Left lung (tissue), 10 donors: ENCODE data around the gene MEIS1. TPM values are rescaled to one million over a fixed set of nuclear protein-coding genes. Genes with fewer than 3 reads are reported as not detected.

ENCODE experiments used
- ATAC-seq: fragments of 200-7000 bp; cut with Tn5 transposase; one replicate; pipeline ENCODE4 v1.9.1; 2020; ENCODE audit warnings: moderate library complexity
- DNase-seq, 4 donors: peaks; one replicate each; pipeline ENCODE4 v3.0.0-alpha.2; 2013 to 2020
- H3K27ac ChIP-seq, 2 donors: fragments of 200-600 bp; sonication (generic) in 1 of 2; one replicate each; pipeline versions ENCODE4 v1.5.0 to v1.8.0; 2020 to 2021
- H3K27me3 ChIP-seq, 2 donors: fragments of 200-600 bp; sonication (generic) in 1 of 2; one replicate each; pipeline versions ENCODE4 v1.5.0 to v1.8.0; 2020 to 2021
- H3K36me3 ChIP-seq, 2 donors: fragments of 200-600 bp; sonication (generic) in 1 of 2; one replicate each; pipeline versions ENCODE4 v1.5.0 to v1.8.0; 2020 to 2021
- H3K4me1 ChIP-seq, 2 donors: fragments of 200-600 bp; one replicate each; pipeline ENCODE4 v1.8.0; 2021
- H3K4me3 ChIP-seq, 2 donors: fragments of 200-600 bp; sonication (generic) in 1 of 2; one replicate each; pipeline versions ENCODE4 v1.5.0 to v1.8.0; 2020 to 2021; ENCODE audit warnings: mild to moderate bottlenecking in 1 of 2
- H3K9me3 ChIP-seq, 2 donors: fragments of 200-600 bp; sonication (generic) in 1 of 2; one replicate each; pipeline versions ENCODE4 v1.5.0 to v1.8.0; 2020 to 2021
- intact Hi-C, 2 donors: fragments of 100-400 bp; cut with DNase I; formaldehyde crosslinking; loops; one replicate each; pipeline versions ENCODE4 v1.11.2 to v1.14.2; 2022
- polyA plus RNA-seq, 6 donors: library from polyadenylated mRNA; unstranded; fragments of 120-200 nt; gene quantifications; one replicate each; pipeline ENCODE4 v1.2.1, GENCODE V29; 2013; ENCODE audit not compliant: insufficient read length in 6 of 6
- total RNA-seq, 2 donors: library from RNA; stranded (reverse); fragmentation: NEBNext Ultra II Directional; extraction: Animal tissue kit (Norgen Biotek cat#: 25700); gene quantifications; one replicate each; pipeline ENCODE4 v1.2.1, GENCODE V29; 2021
- TF ChIP-seq, protein P1 (sequence below), 2 donors: fragments of 200-600 bp; sonication (generic) in 1 of 2; IDR thresholded peaks; one replicate each; pipeline versions ENCODE4 v1.5.0 to v1.8.0; 2021; ENCODE audit warnings: antibody characterized with exemption in 2 of 2
- donor health status: DM: no; HTN: yes; CAD: no.
- donor health status: DM: no; HTN: no; CAD: no.

MEIS1 gene
- total and polyA plus RNA-seq, 8 donors, result 54.3 to 193 (median 163) TPM

GRCh38 chr2:66414896-66415295, 20.0 kb upstream of the MEIS1 start:
- ATAC-seq (no peak), DNase-seq (no peak)
- peaks cover 0 to 6% of the 10 kb centered on the region in 2 donors for H3K27me3 ChIP-seq
- no peaks in the 10 kb centered on the region for H3K9me3 ChIP-seq
- H3K36me3 ChIP-seq, result no peaks in the 10 kb centered on the region
- TF ChIP-seq, protein P1, sequence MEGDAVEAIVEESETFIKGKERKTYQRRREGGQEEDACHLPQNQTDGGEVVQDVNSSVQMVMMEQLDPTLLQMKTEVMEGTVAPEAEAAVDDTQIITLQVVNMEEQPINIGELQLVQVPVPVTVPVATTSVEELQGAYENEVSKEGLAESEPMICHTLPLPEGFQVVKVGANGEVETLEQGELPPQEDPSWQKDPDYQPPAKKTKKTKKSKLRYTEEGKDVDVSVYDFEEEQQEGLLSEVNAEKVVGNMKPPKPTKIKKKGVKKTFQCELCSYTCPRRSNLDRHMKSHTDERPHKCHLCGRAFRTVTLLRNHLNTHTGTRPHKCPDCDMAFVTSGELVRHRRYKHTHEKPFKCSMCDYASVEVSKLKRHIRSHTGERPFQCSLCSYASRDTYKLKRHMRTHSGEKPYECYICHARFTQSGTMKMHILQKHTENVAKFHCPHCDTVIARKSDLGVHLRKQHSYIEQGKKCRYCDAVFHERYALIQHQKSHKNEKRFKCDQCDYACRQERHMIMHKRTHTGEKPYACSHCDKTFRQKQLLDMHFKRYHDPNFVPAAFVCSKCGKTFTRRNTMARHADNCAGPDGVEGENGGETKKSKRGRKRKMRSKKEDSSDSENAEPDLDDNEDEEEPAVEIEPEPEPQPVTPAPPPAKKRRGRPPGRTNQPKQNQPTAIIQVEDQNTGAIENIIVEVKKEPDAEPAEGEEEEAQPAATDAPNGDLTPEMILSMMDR (IDR thresholded peaks at IDR 0.05), result no peak
- H3K4me1 ChIP-seq, result no peaks in the 10 kb centered on the region
- no peak overlapping the region for H3K4me3 ChIP-seq
- intact Hi-C loops, result no loop called here
- H3K27ac ChIP-seq, result no peak overlapping the region

- H3K27me3 ChIP-seq, result peaks cover 0 to 19% of the 10 kb centered on the region in 2 donors
- no peak overlapping the region for H3K27ac ChIP-seq
- DNase-seq, result peak in 1 of 4 donors; percentile 42
Measured at GRCh38 chr2:66418381-66418780, 16.5 kb upstream of the MEIS1 start.

DNA sequence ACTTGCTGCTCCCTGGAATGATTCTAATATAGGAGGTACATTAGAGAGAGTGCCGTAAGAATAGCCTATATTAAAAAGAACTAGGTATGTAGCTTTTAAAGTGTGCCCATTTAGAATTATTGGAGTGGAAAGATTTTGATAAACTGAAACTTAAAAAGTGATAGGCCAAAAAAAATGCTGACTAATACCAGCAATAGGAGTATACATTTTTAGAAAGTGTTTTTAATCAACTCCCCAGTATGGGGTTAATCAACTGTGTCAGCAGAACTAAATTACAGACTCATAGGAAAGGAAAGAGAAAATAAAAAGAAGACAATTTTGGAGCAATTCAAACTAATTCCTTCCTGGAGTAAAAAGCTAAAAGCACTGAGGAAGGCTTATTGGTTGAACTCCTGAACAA, 13.3 kb upstream of the MEIS1 start:
- H3K4me1 ChIP-seq, result no peaks in the 10 kb centered on the region
- TF ChIP-seq, protein P1 (IDR thresholded peaks at IDR 0.05), result no peak
- ATAC-seq (no peak), DNase-seq (no peak)
- H3K36me3 ChIP-seq, result no peaks in the 10 kb centered on the region
- H3K27me3 ChIP-seq, result peaks cover 16 to 50% of the 10 kb centered on the region in 2 donors
- no peaks in the 10 kb centered on the region for H3K9me3 ChIP-seq
- intact Hi-C loops, result no loop called here
- no peak overlapping the region for H3K27ac ChIP-seq
- H3K4me3 ChIP-seq, result no peak overlapping the region

More at GRCh38 chr2:66418381-66418780, 16.5 kb upstream of the MEIS1 start:
- no peak for ATAC-seq
- TF ChIP-seq, protein P1 (IDR thresholded peaks at IDR 0.05), result no peak
- H3K9me3 ChIP-seq, result no peaks in the 10 kb centered on the region
- H3K36me3 ChIP-seq, result no peaks in the 10 kb centered on the region
- no peak overlapping the region for H3K4me3 ChIP-seq
- no peaks in the 10 kb centered on the region for H3K4me1 ChIP-seq
- intact Hi-C loops, result no loop called here

DNA sequence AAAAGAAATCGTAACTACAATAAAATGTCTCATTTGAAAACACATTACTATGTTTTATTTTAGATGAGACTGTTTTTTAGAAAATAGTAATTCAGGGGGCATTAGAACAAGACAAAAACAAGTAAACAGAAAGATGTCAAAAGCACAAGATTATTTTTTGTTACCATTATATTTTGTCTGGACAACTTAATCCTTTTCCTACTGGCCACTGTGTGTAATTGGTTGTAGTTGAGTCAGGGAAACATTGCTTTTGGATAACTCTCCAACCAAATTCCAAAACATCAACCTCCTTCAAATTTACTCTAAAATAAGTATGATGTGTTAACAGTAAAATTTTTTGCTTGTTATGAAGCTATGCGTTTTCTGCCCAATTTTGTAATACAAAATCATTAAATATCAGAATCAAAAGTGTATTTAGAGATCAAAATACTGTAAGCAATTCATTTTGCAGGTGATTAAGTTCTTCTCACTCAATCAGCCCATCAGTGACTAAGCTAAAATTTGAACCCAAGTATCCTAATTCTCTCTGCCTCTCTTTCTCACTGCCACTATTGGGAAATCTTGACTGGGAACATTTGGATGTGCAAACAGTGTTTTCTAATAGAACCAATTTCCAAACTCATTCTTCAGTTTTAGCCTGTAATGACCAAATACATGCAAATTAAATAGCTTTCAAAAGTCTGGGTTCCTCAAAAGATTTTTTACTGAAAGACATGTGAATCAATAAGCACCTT, 11.4 kb upstream of the MEIS1 start:
- Histone ChIP-seq H3K4me1 (no peaks in the 10 kb centered on the region), H3K27me3 (peaks cover 31 to 66% of the 10 kb centered on the region in 2 donors), H3K36me3 (no peaks in the 10 kb centered on the region), H3K4me3 (no peak overlapping the region), H3K27ac (no peak overlapping the region), H3K9me3 (no peaks in the 10 kb centered on the region)
- TF ChIP-seq, protein P1 (IDR thresholded peaks at IDR 0.05), result no peak
- intact Hi-C loops, result no loop called here
- DNase-seq (peak in 1 of 4 donors; percentile 16), ATAC-seq (no peak)

- Histone ChIP-seq H3K4me1 (peaks cover under 1 to 5% of the 10 kb centered on the region in 2 donors), H3K4me3 (peak overlapping the region; percentile 26 to 27), H3K36me3 (no peaks in the 10 kb centered on the region), H3K27me3 (peaks cover 40 to 93% of the 10 kb centered on the region in 2 donors), H3K27ac (no peak overlapping the region), H3K9me3 (no peaks in the 10 kb centered on the region)
- ATAC-seq (peak; percentile 31), DNase-seq (peak in 1 of 4 donors; percentile 70)
- intact Hi-C loops, result no loop called here
- TF ChIP-seq, protein P1 (IDR thresholded peaks at IDR 0.05), result no peak
Measured at GRCh38 chr2:66426244-66427111, 8.4 kb upstream of the MEIS1 start.
